ENCODE data around the gene PPM1L.

Gene PPM1L

GRCh38 chr3:160790726-160791125 is 34.7 kb downstream of the PPM1L start:
- H3K4me3 ChIP-seq (ENCODE audit: low read depth, low read length), result no peak overlapping the region
- no peak for DNase-seq (ENCODE audit: low read depth, low spot score)
- in situ Hi-C loops (cut with HindIII; ENCODE audit: low sequenced_read_pairs), result no loop called here
- TF ChIP-seq CTCF (IDR thresholded peaks at IDR 0.05; ENCODE audit: low read depth, low read length), result no peak

- H3K4me3 ChIP-seq (ENCODE audit: low read depth, low read length), result no peak overlapping the region
- in situ Hi-C loops (cut with HindIII; ENCODE audit: low sequenced_read_pairs), result no loop called here
- TF ChIP-seq CTCF (IDR thresholded peaks at IDR 0.05; ENCODE audit: low read depth, low read length), result no peak
- DNase-seq (ENCODE audit: low read depth, low spot score), result no peak
Measured at GRCh38 chr3:160792540-160792939, 36.5 kb downstream of the PPM1L start.

GRCh38 chr3:160793722-160794252 is 37.8 kb downstream of the PPM1L start:
- no peak overlapping the region for H3K4me3 ChIP-seq (ENCODE audit: low read depth, low read length)
- in situ Hi-C loops (cut with HindIII; ENCODE audit: low sequenced_read_pairs), result no loop called here
- TF ChIP-seq CTCF (IDR thresholded peaks at IDR 0.05; ENCODE audit: low read depth, low read length), result no peak

GRCh38 chr3:160796089-160796812 is 40.2 kb downstream of the PPM1L start:
- no peak overlapping the region for H3K4me3 ChIP-seq (ENCODE audit: low read depth, low read length)
- DNase-seq (ENCODE audit: low read depth, low spot score), result no peak
- in situ Hi-C loops (cut with HindIII; ENCODE audit: low sequenced_read_pairs), result no loop called here
- TF ChIP-seq CTCF (IDR thresholded peaks at IDR 0.05; ENCODE audit: low read depth, low read length), result no peak

More at GRCh38 chr3:160793722-160794252, 37.8 kb downstream of the PPM1L start:
- DNase-seq (ENCODE audit: low read depth, low spot score), result no peak

GRCh38 chr3:160796813-160797164 is 40.8 kb downstream of the PPM1L start:
- in situ Hi-C loops (cut with HindIII; ENCODE audit: low sequenced_read_pairs), result no loop called here
- TF ChIP-seq CTCF (IDR thresholded peaks at IDR 0.05; ENCODE audit: low read depth, low read length), result no peak
- no peak for DNase-seq (ENCODE audit: low read depth, low spot score)
- H3K4me3 ChIP-seq (ENCODE audit: low read depth, low read length), result no peak overlapping the region

GRCh38 chr3:160797356-160797755 is 41.3 kb downstream of the PPM1L start:
- TF ChIP-seq CTCF (IDR thresholded peaks at IDR 0.05; ENCODE audit: low read depth, low read length), result no peak
- no peak overlapping the region for H3K4me3 ChIP-seq (ENCODE audit: low read depth, low read length)
- in situ Hi-C loops (cut with HindIII; ENCODE audit: low sequenced_read_pairs), result no loop called here
- DNase-seq (ENCODE audit: low read depth, low spot score), result no peak
